CD14-positive monocyte (primary cell): ENCODE data around the gene HPS4. TPM values are rescaled to one million over a fixed set of nuclear protein-coding genes. Genes with fewer than 3 reads are reported as not detected.

Experiments used
- DNase-seq, 3 donors: peaks; one replicate each; pipeline ENCODE4 v3.0.0-alpha.2; 2011 to 2022
- H2AFZ ChIP-seq: 2 replicates; pipeline ENCODE4 v1.6.0; 2012; ENCODE audit warnings: mild to moderate bottlenecking, low read depth, low read length, inconsistent platforms; ENCODE audit not compliant: insufficient read depth, poor library complexity, severe bottlenecking
- H3K27ac ChIP-seq, 2 donors: 1 replicate in 1 of 2; 2 replicates in 1 of 2; pipeline ENCODE4 v1.5.1; 2012 to 2013; ENCODE audit warnings: low read length in 2 of 2, control low read depth in 1 of 2, inconsistent platforms in 1 of 2, low read depth in 1 of 2, mild to moderate bottlenecking in 1 of 2
- H3K27me3 ChIP-seq, 2 donors: one replicate each; pipeline versions ENCODE4 v1.6.0 to v1.6.1; 2011 to 2013; ENCODE audit warnings: low read length in 2 of 2; ENCODE audit not compliant: control insufficient read depth in 2 of 2, insufficient read depth in 2 of 2
- H3K36me3 ChIP-seq, 2 donors: replicated peaks in 1 of 2; 1 replicate in 1 of 2; 2 replicates in 1 of 2; pipeline versions ENCODE4 v1.5.1 to v1.6.1; 2012 to 2013; ENCODE audit warnings: low read length in 2 of 2, control low read depth in 1 of 2, inconsistent platforms in 1 of 2, mild to moderate bottlenecking in 1 of 2; ENCODE audit not compliant: insufficient read depth in 2 of 2, control insufficient read depth in 1 of 2
- H3K4me1 ChIP-seq, 2 donors: 1 replicate in 1 of 2; 2 replicates in 1 of 2; pipeline versions ENCODE4 v1.5.1 to v1.6.1; 2012 to 2013; ENCODE audit warnings: low read length in 2 of 2, control low read depth in 1 of 2, inconsistent platforms in 1 of 2, mild to moderate bottlenecking in 1 of 2, moderate library complexity in 1 of 2; ENCODE audit not compliant: insufficient read depth in 2 of 2, control insufficient read depth in 1 of 2
- H3K4me2 ChIP-seq: replicated peaks from 2 replicates; pipeline ENCODE3; 2012; ENCODE audit warnings: low read length, moderate library complexity, mild to moderate bottlenecking; ENCODE audit not compliant: poor library complexity, severe bottlenecking; ENCODE audit errors: extremely low read depth
- H3K4me3 ChIP-seq, 3 experiments: fragments of 200-600 bp in 1 of 3; sonication (generic) in 1 of 3; replicated peaks in 1 of 3; 1 replicate in 2 of 3; 2 replicates in 1 of 3; pipeline ENCODE4 v1.5.1; 2011 to 2013; ENCODE audit warnings: low read length in 3 of 3, mild to moderate bottlenecking in 3 of 3, control low read depth in 2 of 3, low read depth in 2 of 3, inconsistent platforms in 1 of 3, moderate library complexity in 1 of 3
- H3K79me2 ChIP-seq: 2 replicates; pipeline ENCODE4 v1.6.0; 2012; ENCODE audit warnings: mild to moderate bottlenecking, control low read depth, inconsistent platforms, low read length, moderate library complexity; ENCODE audit not compliant: insufficient read depth
- H3K9ac ChIP-seq: 2 replicates; pipeline ENCODE4 v1.6.0; 2017; ENCODE audit warnings: low read length, mild to moderate bottlenecking; ENCODE audit not compliant: insufficient read depth, poor library complexity, severe bottlenecking
- H3K9me3 ChIP-seq, 2 donors: replicated peaks in 1 of 2; 1 replicate in 1 of 2; 2 replicates in 1 of 2; pipeline versions ENCODE4 v1.5.1 to v1.6.1; 2012 to 2013; ENCODE audit warnings: low read length in 2 of 2, control low read depth in 1 of 2; ENCODE audit not compliant: control insufficient read depth in 1 of 2, insufficient read depth in 1 of 2
- H4K20me1 ChIP-seq: 2 replicates; pipeline ENCODE4 v1.6.0; 2012; ENCODE audit warnings: mild to moderate bottlenecking, low read length, control low read depth, moderate library complexity; ENCODE audit not compliant: insufficient read depth
- H3K27ac Mint-ChIP-seq, 7 donors: one replicate each; pipeline ENCODE4 v1.8.0; 2020; ENCODE audit warnings: mild to moderate bottlenecking in 7 of 7, mixed read lengths in 7 of 7, moderate library complexity in 6 of 7, inconsistent platforms in 2 of 7
- H3K27me3 Mint-ChIP-seq, 3 donors: one replicate each; pipeline ENCODE4 v1.8.0; 2021 to 2022; ENCODE audit warnings: low read depth in 3 of 3, mild to moderate bottlenecking in 3 of 3, mixed read lengths in 3 of 3, moderate library complexity in 3 of 3, inconsistent platforms in 1 of 3
- H3K36me3 Mint-ChIP-seq, 2 donors: one replicate each; pipeline ENCODE4 v1.8.0; 2020; ENCODE audit warnings: mixed read lengths in 2 of 2, inconsistent platforms in 1 of 2, mild to moderate bottlenecking in 1 of 2
- H3K4me1 Mint-ChIP-seq: one replicate; pipeline ENCODE4 v1.8.0; 2020; ENCODE audit warnings: mild to moderate bottlenecking, mixed read lengths
- H3K4me3 Mint-ChIP-seq, 2 donors: one replicate each; pipeline ENCODE4 v1.8.0; 2020; ENCODE audit warnings: mild to moderate bottlenecking in 2 of 2, mixed read lengths in 2 of 2, moderate library complexity in 1 of 2
- H3K9me3 Mint-ChIP-seq, 7 donors: one replicate each; pipeline ENCODE4 v1.8.0; 2020 to 2022; ENCODE audit warnings: mixed read lengths in 7 of 7, mild to moderate bottlenecking in 6 of 7, moderate library complexity in 6 of 7, inconsistent platforms in 2 of 7
- CTCF ChIP-seq: fragments of 200-600 bp; IDR thresholded peaks from one replicate; pipeline ENCODE4 v1.8.0; 2022; ENCODE audit warnings: antibody characterized with exemption, mild to moderate bottlenecking
- WGBS: methylation state at CpG from one replicate; pipeline ENCODE4 v1.1.5; 2013; ENCODE audit warnings: missing lambda C conversion rate; ENCODE audit not compliant: insufficient coverage; 5-methylcytosine and 5-hydroxymethylcytosine counted together
- intact Hi-C, 2 donors: fragments of 100-400 bp; cut with micrococcal nuclease; formaldehyde crosslinking; loops; one replicate each; pipeline versions ENCODE4 v1.15.0 to v1.15.1; 2023
- polyA plus RNA-seq, 3 donors: library from polyadenylated mRNA; depleted of rRNA in 1 of 3; unstranded in 2 of 3; stranded (reverse) in 1 of 3; fragments of 300-500 nt in 2 of 3; fragments of >200 nt in 1 of 3; fragmentation: Illumina TruSeq in 2 of 3; gene quantifications; 1 replicate in 2 of 3; 2 replicates in 1 of 3; pipeline ENCODE4 v1.2.3, GENCODE V29; 2012 to 2021

HPS4 gene
- polyA plus RNA-seq, 3 donors, result 5.7 to 21.6 (median 7.5) TPM

GRCh38 chr22:26525946-26526564, 42.5 kb upstream of the HPS4 start:
- no peak overlapping the region for H3K27ac ChIP-seq
- H3K9me3 Mint-ChIP-seq, result peaks cover 0 to 2% (median 0%) of the 10 kb centered on the region in 7 donors
- no peaks in the 10 kb centered on the region for H3K27me3 ChIP-seq
- H3K4me2 ChIP-seq, result no peak overlapping the region
- peaks cover 17% of the 10 kb centered on the region for H3K4me1 Mint-ChIP-seq
- no peaks in the 10 kb centered on the region for H4K20me1 ChIP-seq
- no CpG with 5 or more reads among the region's 7 CpGs for WGBS
- no peaks in the 10 kb centered on the region for H3K9me3 ChIP-seq
- H3K36me3 ChIP-seq, result peaks cover 52 to 82% of the 10 kb centered on the region in 2 donors
- H3K4me3 Mint-ChIP-seq, result no peak overlapping the region
- intact Hi-C loops, result no loop called here
- no peaks in the 10 kb centered on the region for H3K79me2 ChIP-seq
- TF ChIP-seq CTCF, result no peak
- peaks cover 0 to 2% (median 0%) of the 10 kb centered on the region in 3 donors for H3K27me3 Mint-ChIP-seq
- no peak for DNase-seq
- no peak overlapping the region for H3K9ac ChIP-seq
- no peak overlapping the region for H2AFZ ChIP-seq
- H3K36me3 Mint-ChIP-seq, result peaks cover 65 to 84% of the 10 kb centered on the region in 2 donors
- H3K4me3 ChIP-seq, result no peak overlapping the region
- peaks cover 11 to 12% of the 10 kb centered on the region in 2 donors for H3K4me1 ChIP-seq
- H3K27ac Mint-ChIP-seq, result peak overlapping the region in 4 of 7 donors; percentile 18 to 63 (median 24)

- Histone ChIP-seq H3K4me3 (no peak overlapping the region), H3K4me1 (peaks cover 8% of the 10 kb centered on the region in 2 donors), H3K9me3 (no peaks in the 10 kb centered on the region), H3K27me3 (no peaks in the 10 kb centered on the region), H3K27ac (no peak overlapping the region), H4K20me1 (no peaks in the 10 kb centered on the region), H3K79me2 (no peaks in the 10 kb centered on the region), H3K4me2 (no peak overlapping the region), H2AFZ (no peak overlapping the region), H3K36me3 (peaks cover 43 to 71% of the 10 kb centered on the region in 2 donors), H3K9ac (no peak overlapping the region)
- WGBS, result 100% methylated on average over 3 of the region's 4 CpGs
- H3K4me3 Mint-ChIP-seq, result no peak overlapping the region
- intact Hi-C loops, result no loop called here
- H3K27ac Mint-ChIP-seq, result peak overlapping the region in 1 of 7 donors; percentile 70
- peaks cover 56 to 72% of the 10 kb centered on the region in 2 donors for H3K36me3 Mint-ChIP-seq
- no peak for TF ChIP-seq CTCF
- no peak for DNase-seq
- H3K9me3 Mint-ChIP-seq, result no peaks in the 10 kb centered on the region
- H3K27me3 Mint-ChIP-seq, result peaks cover 0 to 2% (median 0%) of the 10 kb centered on the region in 3 donors
- peaks cover 11% of the 10 kb centered on the region for H3K4me1 Mint-ChIP-seq
These were observed 41.3 kb upstream of the HPS4 start for GRCh38 chr22:26524870-26525269.
